ENCODE results near the gene LRRN4.

Gene LRRN4

GRCh38 chr20:6028818-6029217 is 25.0 kb downstream of the LRRN4 start:
- H3K9me3 ChIP-seq (ENCODE audit: control extremely low read depth in 1 of 5, control insufficient read depth in 4 of 5, insufficient read depth in 2 of 5, low read depth in 1 of 5, low read length in 4 of 5), result peaks cover 0 to 25% (median 12%) of the 10 kb centered on the region in 5 experiments
- H3K27me3 ChIP-seq (replicated peaks in 2 of 5; ENCODE audit: control insufficient read depth in 4 of 5, insufficient read depth in 5 of 5, low read length in 4 of 5), result no peaks in the 10 kb centered on the region
- peaks cover 0 to 16% (median 9%) of the 10 kb centered on the region in 4 experiments for H3K4me1 ChIP-seq (ENCODE audit: control extremely low read depth in 1 of 4, control insufficient read depth in 4 of 4, insufficient read depth in 4 of 4, low read length in 3 of 4)
- no peak overlapping the region for H3K4me3 ChIP-seq (ENCODE audit: control insufficient read depth in 1 of 7, extremely low read depth in 1 of 7, insufficient read depth in 4 of 7, low read depth in 2 of 7, low read length in 6 of 7)
- ChIA-PET CTCF (no interaction called here), POLR2A (no interaction called here)
- DNase-seq, result peak in 1 of 3 donors; percentile 9
- H3K36me3 ChIP-seq (ENCODE audit: control insufficient read depth in 4 of 4, insufficient read depth in 4 of 4, low read length in 3 of 4), result peaks cover 12 to 49% (median 30%) of the 10 kb centered on the region in 4 experiments
- H3K27ac ChIP-seq (ENCODE audit: insufficient read depth in 1 of 2, low read depth in 1 of 2, low read length in 2 of 2, poor library complexity in 1 of 2, severe bottlenecking in 2 of 2), result no peak overlapping the region

GRCh38 chr20:6026051-6026450 is 27.8 kb downstream of the LRRN4 start:
- Histone ChIP-seq H3K27ac (ENCODE audit: insufficient read depth in 1 of 2, low read depth in 1 of 2, low read length in 2 of 2, poor library complexity in 1 of 2, severe bottlenecking in 2 of 2) (no peak overlapping the region), H3K36me3 (ENCODE audit: control insufficient read depth in 4 of 4, insufficient read depth in 4 of 4, low read length in 3 of 4) (peaks cover 17 to 55% (median 41%) of the 10 kb centered on the region in 4 experiments), H3K27me3 (replicated peaks in 2 of 5; ENCODE audit: control insufficient read depth in 4 of 5, insufficient read depth in 5 of 5, low read length in 4 of 5) (no peaks in the 10 kb centered on the region), H3K9me3 (ENCODE audit: control extremely low read depth in 1 of 5, control insufficient read depth in 4 of 5, insufficient read depth in 2 of 5, low read depth in 1 of 5, low read length in 4 of 5) (peaks cover 0 to 40% (median 14%) of the 10 kb centered on the region in 5 experiments), H3K4me1 (ENCODE audit: control extremely low read depth in 1 of 4, control insufficient read depth in 4 of 4, insufficient read depth in 4 of 4, low read length in 3 of 4) (peaks cover 0 to 9% (median 4%) of the 10 kb centered on the region in 4 experiments), H3K4me3 (ENCODE audit: control insufficient read depth in 1 of 7, extremely low read depth in 1 of 7, insufficient read depth in 4 of 7, low read depth in 2 of 7, low read length in 6 of 7) (no peak overlapping the region)
- WGBS (ENCODE audit: insufficient coverage), result no CpG with 5 or more reads among the region's 3 CpGs
- ChIA-PET CTCF (interaction anchor here (3.8 kb wide), 1 partner anchor 12 kb away, joined by 17 read pairs; no protein-coding TSS in a partner anchor), POLR2A (no interaction called here)
- DNase-seq, result peak in 2 of 3 donors; percentile 13 to 43

- CTCF ChIA-PET, result interaction anchor here (1.0 to 3.8 kb wide), 3 partner anchors 11 to 13 kb away, joined by 3 to 17 read pairs (median 9); no protein-coding TSS in a partner anchor
- Histone ChIP-seq H3K36me3 (ENCODE audit: control insufficient read depth in 4 of 4, insufficient read depth in 4 of 4, low read length in 3 of 4) (peaks cover 17 to 56% (median 42%) of the 10 kb centered on the region in 4 experiments), H3K9me3 (ENCODE audit: control extremely low read depth in 1 of 5, control insufficient read depth in 4 of 5, insufficient read depth in 2 of 5, low read depth in 1 of 5, low read length in 4 of 5) (peaks cover 0 to 40% (median 14%) of the 10 kb centered on the region in 5 experiments), H3K4me3 (ENCODE audit: control insufficient read depth in 1 of 7, extremely low read depth in 1 of 7, insufficient read depth in 4 of 7, low read depth in 2 of 7, low read length in 6 of 7) (no peak overlapping the region), H3K4me1 (ENCODE audit: control extremely low read depth in 1 of 4, control insufficient read depth in 4 of 4, insufficient read depth in 4 of 4, low read length in 3 of 4) (peaks cover 0 to 9% (median 4%) of the 10 kb centered on the region in 4 experiments), H3K27ac (ENCODE audit: insufficient read depth in 1 of 2, low read depth in 1 of 2, low read length in 2 of 2, poor library complexity in 1 of 2, severe bottlenecking in 2 of 2) (no peak overlapping the region), H3K27me3 (replicated peaks in 2 of 5; ENCODE audit: control insufficient read depth in 4 of 5, insufficient read depth in 5 of 5, low read length in 4 of 5) (no peaks in the 10 kb centered on the region)
- no CpG with 5 or more reads among the region's 1 CpG for WGBS (ENCODE audit: insufficient coverage)
- DNase-seq, result no peak
- POLR2A ChIA-PET, result no interaction called here
Observed at GRCh38 chr20:6024768-6025167, 29.1 kb downstream of the LRRN4 start.

- ChIA-PET POLR2A (no interaction called here), CTCF (no interaction called here)
- Histone ChIP-seq H3K36me3 (ENCODE audit: control insufficient read depth in 4 of 4, insufficient read depth in 4 of 4, low read length in 3 of 4) (peaks cover 5 to 49% (median 21%) of the 10 kb centered on the region in 4 experiments), H3K9me3 (ENCODE audit: control extremely low read depth in 1 of 5, control insufficient read depth in 4 of 5, insufficient read depth in 2 of 5, low read depth in 1 of 5, low read length in 4 of 5) (peaks cover 0 to 9% (median 0%) of the 10 kb centered on the region in 5 experiments), H3K27ac (ENCODE audit: insufficient read depth in 1 of 2, low read depth in 1 of 2, low read length in 2 of 2, poor library complexity in 1 of 2, severe bottlenecking in 2 of 2) (no peak overlapping the region), H3K27me3 (replicated peaks in 2 of 5; ENCODE audit: control insufficient read depth in 4 of 5, insufficient read depth in 5 of 5, low read length in 4 of 5) (no peaks in the 10 kb centered on the region), H3K4me3 (ENCODE audit: control insufficient read depth in 1 of 7, extremely low read depth in 1 of 7, insufficient read depth in 4 of 7, low read depth in 2 of 7, low read length in 6 of 7) (no peak overlapping the region), H3K4me1 (ENCODE audit: control extremely low read depth in 1 of 4, control insufficient read depth in 4 of 4, insufficient read depth in 4 of 4, low read length in 3 of 4) (no peaks in the 10 kb centered on the region)
- no peak for DNase-seq
- 100% methylated on average over 3 of the region's 7 CpGs for WGBS (ENCODE audit: insufficient coverage)
Observed at GRCh38 chr20:6017880-6018279, 36.0 kb downstream of the LRRN4 start.

GRCh38 chr20:6017467-6017866 is 36.4 kb downstream of the LRRN4 start:
- DNase-seq, result no peak
- Histone ChIP-seq H3K9me3 (ENCODE audit: control extremely low read depth in 1 of 5, control insufficient read depth in 4 of 5, insufficient read depth in 2 of 5, low read depth in 1 of 5, low read length in 4 of 5) (peaks cover 0 to 4% (median 0%) of the 10 kb centered on the region in 5 experiments), H3K27me3 (replicated peaks in 2 of 5; ENCODE audit: control insufficient read depth in 4 of 5, insufficient read depth in 5 of 5, low read length in 4 of 5) (no peaks in the 10 kb centered on the region), H3K27ac (ENCODE audit: insufficient read depth in 1 of 2, low read depth in 1 of 2, low read length in 2 of 2, poor library complexity in 1 of 2, severe bottlenecking in 2 of 2) (no peak overlapping the region), H3K36me3 (ENCODE audit: control insufficient read depth in 4 of 4, insufficient read depth in 4 of 4, low read length in 3 of 4) (peaks cover 5 to 49% (median 23%) of the 10 kb centered on the region in 4 experiments), H3K4me3 (ENCODE audit: control insufficient read depth in 1 of 7, extremely low read depth in 1 of 7, insufficient read depth in 4 of 7, low read depth in 2 of 7, low read length in 6 of 7) (no peak overlapping the region), H3K4me1 (ENCODE audit: control extremely low read depth in 1 of 4, control insufficient read depth in 4 of 4, insufficient read depth in 4 of 4, low read length in 3 of 4) (no peaks in the 10 kb centered on the region)
- ChIA-PET POLR2A (no interaction called here), CTCF (no interaction called here)

- no peaks in the 10 kb centered on the region for H3K27me3 ChIP-seq (replicated peaks in 2 of 5; ENCODE audit: control insufficient read depth in 4 of 5, insufficient read depth in 5 of 5, low read length in 4 of 5)
- no peak for DNase-seq
- ChIA-PET POLR2A (no interaction called here), CTCF (interaction anchor here (0.9 to 3.8 kb wide), 2 partner anchors 9 to 28 kb away, joined by 3 to 17 read pairs; no protein-coding TSS in a partner anchor)
- H3K9me3 ChIP-seq (ENCODE audit: control extremely low read depth in 1 of 5, control insufficient read depth in 4 of 5, insufficient read depth in 2 of 5, low read depth in 1 of 5, low read length in 4 of 5), result no peaks in the 10 kb centered on the region
- peaks cover 7 to 57% (median 32%) of the 10 kb centered on the region in 4 experiments for H3K36me3 ChIP-seq (ENCODE audit: control insufficient read depth in 4 of 4, insufficient read depth in 4 of 4, low read length in 3 of 4)
- H3K4me3 ChIP-seq (ENCODE audit: control insufficient read depth in 1 of 7, extremely low read depth in 1 of 7, insufficient read depth in 4 of 7, low read depth in 2 of 7, low read length in 6 of 7), result no peak overlapping the region
- no peak overlapping the region for H3K27ac ChIP-seq (ENCODE audit: insufficient read depth in 1 of 2, low read depth in 1 of 2, low read length in 2 of 2, poor library complexity in 1 of 2, severe bottlenecking in 2 of 2)
- no peaks in the 10 kb centered on the region for H3K4me1 ChIP-seq (ENCODE audit: control extremely low read depth in 1 of 4, control insufficient read depth in 4 of 4, insufficient read depth in 4 of 4, low read length in 3 of 4)
- 100% methylated on average over 2 of the region's 4 CpGs for WGBS (ENCODE audit: insufficient coverage)
Observed at GRCh38 chr20:6014957-6015356, 38.9 kb downstream of the LRRN4 start.

- H3K4me3 ChIP-seq (ENCODE audit: control insufficient read depth in 1 of 7, extremely low read depth in 1 of 7, insufficient read depth in 4 of 7, low read depth in 2 of 7, low read length in 6 of 7), result no peak overlapping the region
- H3K27ac ChIP-seq (ENCODE audit: insufficient read depth in 1 of 2, low read depth in 1 of 2, low read length in 2 of 2, poor library complexity in 1 of 2, severe bottlenecking in 2 of 2), result no peak overlapping the region
- CTCF ChIA-PET, result interaction anchor here (3.8 kb wide), 1 partner anchor 10 kb away, joined by 17 read pairs; no protein-coding TSS in a partner anchor
- POLR2A ChIA-PET, result interaction anchor here (0.6 kb wide), 1 partner anchor 24 kb away, joined by 3 read pairs; no protein-coding TSS in a partner anchor
- H3K27me3 ChIP-seq (replicated peaks in 2 of 5; ENCODE audit: control insufficient read depth in 4 of 5, insufficient read depth in 5 of 5, low read length in 4 of 5), result no peaks in the 10 kb centered on the region
- H3K36me3 ChIP-seq (ENCODE audit: control insufficient read depth in 4 of 4, insufficient read depth in 4 of 4, low read length in 3 of 4), result peaks cover 7 to 60% (median 34%) of the 10 kb centered on the region in 4 experiments
- DNase-seq, result no peak
- WGBS (ENCODE audit: insufficient coverage), result 100% methylated on average over 2 of the region's 3 CpGs
- H3K9me3 ChIP-seq (ENCODE audit: control extremely low read depth in 1 of 5, control insufficient read depth in 4 of 5, insufficient read depth in 2 of 5, low read depth in 1 of 5, low read length in 4 of 5), result no peaks in the 10 kb centered on the region
- H3K4me1 ChIP-seq (ENCODE audit: control extremely low read depth in 1 of 4, control insufficient read depth in 4 of 4, insufficient read depth in 4 of 4, low read length in 3 of 4), result no peaks in the 10 kb centered on the region
Observed at GRCh38 chr20:6014017-6014416, 39.8 kb downstream of the LRRN4 start.
